T-cell (primary cell): ENCODE results near the gene KLK6. TPM values are rescaled to one million over a fixed set of nuclear protein-coding genes. Genes with fewer than 3 reads are reported as not detected.
"Not testable (repeated sequence)": the region's sequence is repeated elsewhere in the genome, so short reads cannot be mapped to it uniquely, and the experiment has no call there.

Source experiments
- ATAC-seq, 4 experiments: fragments of 200-7000 bp in 3 of 4; fragments of 150-1000 bp in 1 of 4; cut with Tn5 transposase; replicated peaks in 1 of 4; 1 replicate in 3 of 4; 2 replicates in 1 of 4; pipeline ENCODE4 v1.10.0; 2021; ENCODE audit warnings: moderate library complexity in 3 of 4, mild to moderate bottlenecking in 2 of 4, moderate number of reproducible peaks in 1 of 4
- CTCF ChIA-PET, 2 donors: fragments of 300-600 bp; sonication (Branson Sonifier 250); formaldehyde crosslinking; loops; one replicate each; lab custom pipeline; 2022; ENCODE audit warnings: antibody characterized with exemption in 2 of 2; lab: Charles Lee
- POLR2A ChIA-PET, 2 donors: fragments of 300-600 bp; sonication (Branson Sonifier 250); formaldehyde crosslinking; loops; one replicate each; lab custom pipeline; 2022; ENCODE audit warnings: antibody characterized with exemption in 2 of 2; lab: Charles Lee
- DNase-seq, 35 experiments: peaks; one replicate each; pipeline versions ENCODE4 v3.0.0 to v3.0.0-alpha.2; 2013 to 2023
- H3K27ac ChIP-seq: one replicate; pipeline ENCODE4 v1.5.1; 2013; ENCODE audit warnings: low read length
- H3K27me3 ChIP-seq, 2 experiments: replicated peaks in 1 of 2; 1 replicate in 1 of 2; 2 replicates in 1 of 2; pipeline versions ENCODE4 v1.6.1 to v1.7.0; 2013; ENCODE audit warnings: low read length in 1 of 2, mixed read lengths in 1 of 2; ENCODE audit not compliant: control insufficient read depth in 2 of 2, insufficient read depth in 2 of 2; ENCODE audit errors: extremely low read depth in 1 of 2
- H3K36me3 ChIP-seq, 2 donors: 1 replicate in 1 of 2; 2 replicates in 1 of 2; pipeline versions ENCODE4 v1.6.1 to v1.7.0; 2013; ENCODE audit warnings: low read length in 1 of 2; ENCODE audit not compliant: control insufficient read depth in 2 of 2, insufficient read depth in 1 of 2; ENCODE audit errors: extremely low read depth in 1 of 2
- H3K4me1 ChIP-seq, 2 experiments: 1 replicate in 1 of 2; 2 replicates in 1 of 2; pipeline versions ENCODE4 v1.6.1 to v1.7.0; 2013; ENCODE audit warnings: low read length in 2 of 2, mixed read lengths in 1 of 2; ENCODE audit not compliant: insufficient read depth in 2 of 2, control insufficient read depth in 1 of 2; ENCODE audit errors: extremely low read depth in 1 of 2
- H3K4me3 ChIP-seq, 2 donors: 1 replicate in 1 of 2; 2 replicates in 1 of 2; pipeline versions ENCODE4 v1.5.1 to v1.7.0; 2013; ENCODE audit warnings: mild to moderate bottlenecking in 2 of 2, low read length in 1 of 2, moderate library complexity in 1 of 2; ENCODE audit not compliant: control insufficient read depth in 1 of 2; ENCODE audit errors: extremely low read depth in 1 of 2
- H3K9me3 ChIP-seq: 2 replicates; pipeline ENCODE4 v1.7.0; 2013
- H3K27ac Mint-ChIP-seq, 2 donors: one replicate each; pipeline ENCODE4 v1.8.0; 2020 to 2021; ENCODE audit warnings: mild to moderate bottlenecking in 2 of 2, mixed read lengths in 2 of 2
- H3K27me3 Mint-ChIP-seq, 2 donors: one replicate each; pipeline ENCODE4 v1.8.0; 2021 to 2022; ENCODE audit warnings: mixed read lengths in 2 of 2
- H3K36me3 Mint-ChIP-seq: one replicate; pipeline ENCODE4 v1.8.0; 2021; ENCODE audit warnings: mixed read lengths
- H3K4me1 Mint-ChIP-seq, 3 donors: one replicate each; pipeline ENCODE4 v1.8.0; 2020 to 2022; ENCODE audit warnings: mixed read lengths in 3 of 3, mild to moderate bottlenecking in 1 of 3
- H3K4me3 Mint-ChIP-seq, 3 donors: one replicate each; pipeline ENCODE4 v1.8.0; 2020 to 2022; ENCODE audit warnings: mild to moderate bottlenecking in 3 of 3, mixed read lengths in 3 of 3, moderate library complexity in 3 of 3
- H3K9me3 Mint-ChIP-seq, 3 donors: one replicate each; pipeline ENCODE4 v1.8.0; 2020 to 2022; ENCODE audit warnings: mixed read lengths in 3 of 3
- WGBS: methylation state at CpG from one replicate; pipeline ENCODE4 v1.1.5; 2013; ENCODE audit warnings: missing lambda C conversion rate; ENCODE audit not compliant: insufficient coverage; 5-methylcytosine and 5-hydroxymethylcytosine counted together
- total RNA-seq, 35 experiments: library from RNA in 6 of 35; stranded (reverse) in 6 of 35; fragments of 120-200 nt in 1 of 35; gene quantifications; one replicate each; pipeline versions ENCODE4 v1.2.1 to v1.2.4 and lab custom pipeline; 2013 to 2026

Gene KLK6
- total RNA-seq, 5 donors from 2014 or later (not counting 1 experiment from before 2014, with no cell fraction given) = not detected

- H3K36me3 Mint-ChIP-seq = no peaks in the 10 kb centered on the region
- no peaks in the 10 kb centered on the region for H3K9me3 Mint-ChIP-seq
- H3K27me3 Mint-ChIP-seq = peaks cover 50 to 67% of the 10 kb centered on the region in 2 donors
- DNase-seq = no peak
- H3K4me3 Mint-ChIP-seq = no peak overlapping the region
- no peak overlapping the region for H3K27ac ChIP-seq
- H3K27ac Mint-ChIP-seq = no peak overlapping the region
- CTCF ChIA-PET = no interaction called here
- ATAC-seq = no peak
- no peaks in the 10 kb centered on the region for H3K4me1 ChIP-seq
- POLR2A ChIA-PET = no interaction called here
- H3K4me3 ChIP-seq = no peak overlapping the region
- peaks cover 0 to 55% of the 10 kb centered on the region in 2 experiments for H3K27me3 ChIP-seq
- no peaks in the 10 kb centered on the region for H3K9me3 ChIP-seq
- H3K4me1 Mint-ChIP-seq = no peaks in the 10 kb centered on the region
- H3K36me3 ChIP-seq = no peaks in the 10 kb centered on the region
- WGBS = 48% methylated on average over 2 of the region's 9 CpGs
Measured at GRCh38 chr19:50974702-50975556, 5.5 kb upstream of the KLK6 start.

DNA sequence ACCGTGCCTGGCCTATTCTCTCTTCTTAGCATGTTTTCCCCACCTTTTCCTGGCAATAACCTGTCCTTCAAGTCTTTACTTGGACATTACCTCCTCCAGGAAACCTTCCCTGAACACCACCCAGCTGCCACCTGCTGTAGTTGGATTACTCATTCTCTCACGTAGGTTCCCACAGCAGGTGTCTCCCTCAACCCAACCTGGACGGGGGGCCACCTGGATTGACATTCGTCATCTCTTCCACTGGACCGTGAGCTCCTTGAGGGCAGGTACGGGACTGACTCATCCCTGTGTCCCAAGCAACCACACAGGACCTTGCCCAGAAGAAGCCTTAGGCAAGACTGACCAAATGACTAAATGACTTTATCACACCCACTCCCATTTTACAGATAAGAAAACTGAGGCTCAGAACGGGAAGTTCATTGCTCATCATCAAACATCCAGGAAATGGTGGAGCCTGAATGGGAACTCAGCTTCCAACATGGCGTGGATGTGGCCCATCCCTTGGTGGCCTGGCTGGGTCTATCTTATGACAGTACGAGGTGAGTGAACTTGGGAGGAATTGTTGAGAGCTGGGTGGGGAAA, 3.5 kb upstream of the KLK6 start:
- no peak overlapping the region for H3K4me3 Mint-ChIP-seq
- H3K4me1 Mint-ChIP-seq = no peaks in the 10 kb centered on the region
- H3K27me3 Mint-ChIP-seq = peaks cover 42 to 63% of the 10 kb centered on the region in 2 donors
- 67% methylated on average over 6 of the region's 9 CpGs for WGBS
- CTCF ChIA-PET = no interaction called here
- Histone ChIP-seq H3K36me3 (no peaks in the 10 kb centered on the region), H3K4me1 (no peaks in the 10 kb centered on the region), H3K27ac (no peak overlapping the region), H3K27me3 (peaks cover 0 to 66% of the 10 kb centered on the region in 2 experiments), H3K9me3 (no peaks in the 10 kb centered on the region), H3K4me3 (no peak overlapping the region)
- POLR2A ChIA-PET = no interaction called here
- no peak overlapping the region for H3K27ac Mint-ChIP-seq
- no peaks in the 10 kb centered on the region for H3K36me3 Mint-ChIP-seq
- ATAC-seq = no peak
- no peak for DNase-seq
- no peaks in the 10 kb centered on the region for H3K9me3 Mint-ChIP-seq

DNA sequence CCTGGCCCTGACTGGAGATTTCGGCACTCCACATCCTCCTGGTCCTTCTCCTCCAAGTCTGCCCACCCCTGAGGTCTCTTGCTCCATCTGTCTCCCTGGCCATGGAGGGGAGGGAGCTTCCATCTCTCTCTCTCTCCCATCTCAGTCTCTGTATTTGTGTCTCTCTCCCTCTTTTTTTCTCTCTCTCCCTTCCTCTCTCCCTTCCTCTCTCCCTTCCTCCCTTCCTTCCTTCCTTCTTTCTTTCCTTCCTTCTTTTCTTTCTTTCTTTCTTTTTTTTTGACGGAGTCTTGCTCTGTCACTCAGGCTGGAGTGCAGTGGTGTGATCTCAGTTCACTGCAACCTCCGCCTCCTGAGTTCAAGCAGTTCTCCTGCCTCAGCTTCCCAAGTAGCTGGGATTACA, 419 bp upstream of the KLK6 start:
- H3K4me1 ChIP-seq, DNase-seq, POLR2A ChIA-PET, H3K36me3 Mint-ChIP-seq, H3K9me3 ChIP-seq, H3K27ac ChIP-seq, H3K4me3 ChIP-seq, H3K9me3 Mint-ChIP-seq, H3K27ac Mint-ChIP-seq, H3K4me3 Mint-ChIP-seq, H3K4me1 Mint-ChIP-seq, H3K36me3 ChIP-seq, CTCF ChIA-PET, ATAC-seq: not testable (repeated sequence)
- H3K27me3 ChIP-seq = peaks cover 0 to 71% of the 10 kb centered on the region in 2 experiments
- WGBS = no CpG with 5 or more reads among the region's 3 CpGs
- H3K27me3 Mint-ChIP-seq = peaks cover 49 to 57% of the 10 kb centered on the region in 2 donors

GRCh38 chr19:50968716-50969412, 527 bp downstream of the KLK6 start:
- Mint-ChIP-seq H3K4me3 (no peak overlapping the region), H3K36me3 (no peaks in the 10 kb centered on the region), H3K4me1 (no peaks in the 10 kb centered on the region), H3K27me3 (peaks cover 52 to 56% of the 10 kb centered on the region in 2 donors), H3K27ac (no peak overlapping the region), H3K9me3 (peaks cover 0 to 6% (median 0%) of the 10 kb centered on the region in 3 donors)
- Histone ChIP-seq H3K27ac (no peak overlapping the region), H3K27me3 (peaks cover 0 to 73% of the 10 kb centered on the region in 2 experiments), H3K36me3 (no peaks in the 10 kb centered on the region), H3K4me3 (no peak overlapping the region), H3K4me1 (no peaks in the 10 kb centered on the region), H3K9me3 (no peaks in the 10 kb centered on the region)
- whole genome bisulfite sequencing = 33% methylated on average over 2 of the region's 7 CpGs
- DNase-seq = no peak
- no peak for ATAC-seq
- CTCF ChIA-PET = no interaction called here
- POLR2A ChIA-PET = no interaction called here

DNA sequence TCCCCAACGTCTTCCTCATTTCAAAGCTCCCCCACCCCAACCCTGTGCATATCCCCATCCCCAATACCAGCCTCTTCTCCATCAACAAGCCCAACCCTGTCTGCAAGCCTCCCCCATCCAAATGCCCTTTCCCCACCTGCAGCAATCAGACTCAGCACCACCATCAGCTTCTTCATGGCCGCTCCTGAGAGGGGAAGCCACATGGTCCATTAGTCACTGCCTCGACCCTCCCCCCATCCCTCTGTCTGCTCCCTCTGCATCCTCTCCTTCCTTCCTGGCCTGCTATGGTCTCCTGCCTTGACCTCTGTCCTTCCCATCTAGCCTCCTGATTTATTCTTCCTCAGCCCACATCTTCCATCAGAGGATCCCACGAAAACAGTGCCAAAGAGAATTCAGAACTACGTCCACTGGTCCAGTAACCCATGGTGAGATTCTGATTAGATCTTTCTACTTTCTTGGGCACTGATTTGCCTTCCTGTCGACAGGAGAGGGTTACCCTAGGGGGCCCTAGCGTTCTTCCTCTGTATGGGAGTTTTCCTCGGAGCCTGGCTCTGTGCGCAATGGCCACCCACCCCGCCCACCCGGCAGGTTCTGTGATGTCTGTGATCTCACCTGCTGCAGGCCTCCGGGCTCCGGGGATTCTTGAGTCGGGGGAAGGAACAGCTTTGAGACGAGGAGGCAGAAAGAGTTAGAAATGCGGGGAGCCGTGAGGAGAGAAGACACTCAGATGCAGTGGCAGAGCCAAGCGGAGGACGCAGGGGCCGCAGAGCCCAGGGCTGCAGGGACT, 1.3 kb downstream of the KLK6 start:
- Mint-ChIP-seq H3K36me3 (no peaks in the 10 kb centered on the region), H3K27ac (no peak overlapping the region), H3K4me1 (no peaks in the 10 kb centered on the region), H3K27me3 (peaks cover 54 to 55% of the 10 kb centered on the region in 2 donors), H3K4me3 (no peak overlapping the region), H3K9me3 (peaks cover 0 to 6% (median 0%) of the 10 kb centered on the region in 3 donors)
- no peak for ATAC-seq
- ChIA-PET CTCF (no interaction called here), POLR2A (no interaction called here)
- no peak for DNase-seq
- peaks cover 0 to 76% of the 10 kb centered on the region in 2 experiments for H3K27me3 ChIP-seq
- no peak overlapping the region for H3K4me3 ChIP-seq
- H3K36me3 ChIP-seq = no peaks in the 10 kb centered on the region
- 37% methylated on average over 16 of the region's 20 CpGs for WGBS
- no peak overlapping the region for H3K27ac ChIP-seq
- H3K9me3 ChIP-seq = no peaks in the 10 kb centered on the region
- no peaks in the 10 kb centered on the region for H3K4me1 ChIP-seq

- Histone ChIP-seq H3K4me1 (no peaks in the 10 kb centered on the region), H3K27ac (no peak overlapping the region), H3K4me3 (no peak overlapping the region), H3K9me3 (no peaks in the 10 kb centered on the region), H3K27me3 (peaks cover 0 to 49% of the 10 kb centered on the region in 2 experiments), H3K36me3 (no peaks in the 10 kb centered on the region)
- WGBS = no CpG with 5 or more reads among the region's 3 CpGs
- ATAC-seq (no peak), DNase-seq (no peak)
- ChIA-PET POLR2A (interaction anchor here in 1 of 2 donors (0.6 kb wide), 1 partner anchor 120 kb away, joined by 3 read pairs; no protein-coding TSS in a partner anchor), CTCF (interaction anchor here in 1 of 2 donors (0.6 kb wide), 1 partner anchor 19 kb away, joined by 3 read pairs; no protein-coding TSS in a partner anchor)
- Mint-ChIP-seq H3K27me3 (peaks cover 39 to 51% of the 10 kb centered on the region in 2 donors), H3K9me3 (peaks cover 0 to 22% (median 9%) of the 10 kb centered on the region in 3 donors), H3K4me1 (no peaks in the 10 kb centered on the region), H3K27ac (no peak overlapping the region), H3K4me3 (no peak overlapping the region), H3K36me3 (no peaks in the 10 kb centered on the region)
Measured at GRCh38 chr19:50964266-50964665, 5.1 kb downstream of the KLK6 start.
